PC-9 (cell line): ENCODE measurements around the gene RBM17.

ENCODE experiments used
- EZH2 ChIP-seq: fragments of 200-600 bp; sonication (generic); IDR thresholded peaks from 2 replicates; pipeline ENCODE4 v1.8.0; 2017; ENCODE audit warnings: antibody characterized with exemption, low read depth
- TF ChIP-seq, protein P1 (sequence below): fragments of 200-600 bp; sonication (generic); conservative IDR thresholded peaks from 2 replicates; pipeline ENCODE4 v1.6.1; 2017; ENCODE audit warnings: mixed run types, antibody characterized with exemption, mild to moderate bottlenecking, moderate library complexity

DNA sequence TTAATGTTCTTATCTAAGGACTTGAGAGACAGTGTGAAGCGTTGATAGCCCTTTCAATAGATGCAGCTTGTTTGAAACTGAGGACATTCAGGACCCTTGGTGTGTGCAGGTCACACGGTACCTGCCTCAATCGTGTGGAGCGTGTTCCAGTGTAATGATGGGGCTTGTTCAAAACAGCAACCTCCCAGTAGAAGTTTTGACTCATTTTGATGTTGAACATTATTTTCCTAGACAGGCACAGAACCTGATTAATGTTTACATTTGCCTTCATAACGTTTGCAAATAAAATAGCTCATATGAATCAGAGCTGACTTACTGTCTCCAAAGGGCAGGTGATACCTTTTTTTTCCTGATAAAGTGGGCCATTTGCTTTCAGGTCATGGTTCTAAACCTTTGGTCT is 21.3 kb downstream of the RBM17 start:
- TF ChIP-seq, protein P1, sequence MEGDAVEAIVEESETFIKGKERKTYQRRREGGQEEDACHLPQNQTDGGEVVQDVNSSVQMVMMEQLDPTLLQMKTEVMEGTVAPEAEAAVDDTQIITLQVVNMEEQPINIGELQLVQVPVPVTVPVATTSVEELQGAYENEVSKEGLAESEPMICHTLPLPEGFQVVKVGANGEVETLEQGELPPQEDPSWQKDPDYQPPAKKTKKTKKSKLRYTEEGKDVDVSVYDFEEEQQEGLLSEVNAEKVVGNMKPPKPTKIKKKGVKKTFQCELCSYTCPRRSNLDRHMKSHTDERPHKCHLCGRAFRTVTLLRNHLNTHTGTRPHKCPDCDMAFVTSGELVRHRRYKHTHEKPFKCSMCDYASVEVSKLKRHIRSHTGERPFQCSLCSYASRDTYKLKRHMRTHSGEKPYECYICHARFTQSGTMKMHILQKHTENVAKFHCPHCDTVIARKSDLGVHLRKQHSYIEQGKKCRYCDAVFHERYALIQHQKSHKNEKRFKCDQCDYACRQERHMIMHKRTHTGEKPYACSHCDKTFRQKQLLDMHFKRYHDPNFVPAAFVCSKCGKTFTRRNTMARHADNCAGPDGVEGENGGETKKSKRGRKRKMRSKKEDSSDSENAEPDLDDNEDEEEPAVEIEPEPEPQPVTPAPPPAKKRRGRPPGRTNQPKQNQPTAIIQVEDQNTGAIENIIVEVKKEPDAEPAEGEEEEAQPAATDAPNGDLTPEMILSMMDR: no peak
- TF ChIP-seq EZH2: no peak
